Peyer's patch (tissue), 4 donors: ENCODE results near the gene RXRA. TPM values are rescaled to one million over a fixed set of nuclear protein-coding genes. Genes with fewer than 3 reads are reported as not detected.

Experiments
- DNase-seq, 3 donors: peaks; one replicate each; pipeline ENCODE4 v3.0.0-alpha.2; 2017 to 2019
- H3K27ac ChIP-seq, 4 donors: fragments of 200-600 bp; sonication (generic); one replicate each; pipeline ENCODE4 v1.5.1; 2016 to 2019
- H3K27me3 ChIP-seq, 2 donors: fragments of 200-600 bp; sonication (generic); one replicate each; pipeline ENCODE4 v1.5.1; 2019
- H3K36me3 ChIP-seq, 3 donors: fragments of 200-600 bp; sonication (generic); one replicate each; pipeline ENCODE4 v1.5.1; 2016 to 2019
- H3K4me1 ChIP-seq, 4 donors: fragments of 200-600 bp; sonication (generic); one replicate each; pipeline ENCODE4 v1.5.1; 2016 to 2019
- H3K4me3 ChIP-seq, 4 donors: fragments of 200-600 bp; sonication (generic); 1 replicate in 3 of 4; 2 replicates in 1 of 4; pipeline ENCODE4 v1.5.1; 2016 to 2019; ENCODE audit warnings: mild to moderate bottlenecking in 1 of 4
- H3K9me3 ChIP-seq, 4 donors: fragments of 200-600 bp; sonication (generic); one replicate each; pipeline ENCODE4 v1.5.1; 2016 to 2019; ENCODE audit warnings: mild to moderate bottlenecking in 1 of 4
- CTCF ChIP-seq, 6 experiments: fragments of 450-650 bp in 4 of 6; fragments of 200-600 bp in 2 of 6; sonication (generic) in 1 of 6; IDR thresholded peaks; one replicate each; pipeline ENCODE4 v1.5.1; 2017 to 2019; ENCODE audit warnings: antibody characterized with exemption in 6 of 6, mild to moderate bottlenecking in 3 of 6, moderate library complexity in 1 of 6
- POLR2A ChIP-seq, 2 donors: fragments of 450-650 bp; IDR thresholded peaks; one replicate each; pipeline ENCODE4 v1.5.1; 2017; ENCODE audit warnings: antibody characterized with exemption in 2 of 2, mild to moderate bottlenecking in 2 of 2, moderate library complexity in 2 of 2
- total RNA-seq, 4 donors: library from RNA; depleted of rRNA; stranded (reverse); fragments of >200 nt; gene quantifications; one replicate each; pipeline ENCODE4 v1.1.0, GENCODE V29; 2016

The RXRA gene
- total RNA-seq, 4 donors from 2014 or later = 54.5 to 83.6 (median 65.4) TPM

- DNase-seq = no peak
- Histone ChIP-seq H3K9me3 (no peaks in the 10 kb centered on the region), H3K27ac (peak overlapping the region in 2 of 4 donors; percentile 43 to 76), H3K4me1 (peaks cover 0 to 91% (median 16%) of the 10 kb centered on the region in 4 donors), H3K4me3 (no peak overlapping the region), H3K36me3 (peaks cover 0 to 4% (median 0%) of the 10 kb centered on the region in 3 donors), H3K27me3 (no peaks in the 10 kb centered on the region)
- TF ChIP-seq CTCF (IDR thresholded peaks at IDR 0.05) = no peak
- no peak for TF ChIP-seq POLR2A (IDR thresholded peaks at IDR 0.05)
These were observed 47.0 kb downstream of the RXRA start for GRCh38 chr9:134373269-134373668.

GRCh38 chr9:134373953-134374300 lies 47.7 kb downstream of the RXRA start:
- H3K9me3 ChIP-seq = no peaks in the 10 kb centered on the region
- H3K4me3 ChIP-seq = peak overlapping the region in 1 of 4 donors; percentile 6
- H3K27ac ChIP-seq = peak overlapping the region in 2 of 4 donors; percentile 76 to 81
- peaks cover 0 to 4% (median 0%) of the 10 kb centered on the region in 3 donors for H3K36me3 ChIP-seq
- TF ChIP-seq CTCF (IDR thresholded peaks at IDR 0.05) = no peak
- TF ChIP-seq POLR2A (IDR thresholded peaks at IDR 0.05) = no peak
- H3K27me3 ChIP-seq = no peaks in the 10 kb centered on the region
- H3K4me1 ChIP-seq = peaks cover 0 to 95% (median 19%) of the 10 kb centered on the region in 4 donors
- DNase-seq = no peak

GRCh38 chr9:134374301-134375010 lies 48.2 kb downstream of the RXRA start:
- no peak for DNase-seq
- H3K4me1 ChIP-seq = peaks cover 0 to 98% (median 22%) of the 10 kb centered on the region in 4 donors
- TF ChIP-seq CTCF (IDR thresholded peaks at IDR 0.05) (no peak), POLR2A (IDR thresholded peaks at IDR 0.05) (no peak)
- H3K27me3 ChIP-seq = no peaks in the 10 kb centered on the region
- H3K27ac ChIP-seq = peak overlapping the region; percentile 35 to 81 (median 62)
- H3K9me3 ChIP-seq = no peaks in the 10 kb centered on the region
- peaks cover 0 to 4% (median 0%) of the 10 kb centered on the region in 3 donors for H3K36me3 ChIP-seq
- peak overlapping the region in 1 of 4 donors; percentile 6 for H3K4me3 ChIP-seq

GRCh38 chr9:134375011-134375390 lies 48.7 kb downstream of the RXRA start:
- Histone ChIP-seq H3K4me1 (peaks cover 0 to 98% (median 22%) of the 10 kb centered on the region in 4 donors), H3K36me3 (peaks cover 0 to 4% (median 0%) of the 10 kb centered on the region in 3 donors), H3K27me3 (no peaks in the 10 kb centered on the region), H3K27ac (peak overlapping the region; percentile 35 to 81 (median 62)), H3K4me3 (peak overlapping the region in 1 of 4 donors; percentile 3), H3K9me3 (no peaks in the 10 kb centered on the region)
- DNase-seq = no peak
- TF ChIP-seq CTCF (IDR thresholded peaks at IDR 0.05) (no peak), POLR2A (IDR thresholded peaks at IDR 0.05) (no peak)

- H3K4me1 ChIP-seq = peaks cover 0 to 98% (median 22%) of the 10 kb centered on the region in 4 donors
- peak overlapping the region in 1 of 4 donors; percentile 3 for H3K4me3 ChIP-seq
- TF ChIP-seq CTCF (IDR thresholded peaks at IDR 0.05) (no peak), POLR2A (IDR thresholded peaks at IDR 0.05) (no peak)
- peaks cover 0 to 4% (median 0%) of the 10 kb centered on the region in 3 donors for H3K36me3 ChIP-seq
- DNase-seq = no peak
- peak overlapping the region; percentile 35 to 81 (median 62) for H3K27ac ChIP-seq
- no peaks in the 10 kb centered on the region for H3K9me3 ChIP-seq
- no peaks in the 10 kb centered on the region for H3K27me3 ChIP-seq
These were observed 49.5 kb downstream of the RXRA start for GRCh38 chr9:134375430-134376385.
